ENCODE measurements around the gene RIMBP2. TPM values are rescaled to one million over a fixed set of nuclear protein-coding genes. Genes with fewer than 3 reads are reported as not detected.

Gene RIMBP2
- polyA plus RNA-seq, 1 donor: 46.5 TPM

DNA sequence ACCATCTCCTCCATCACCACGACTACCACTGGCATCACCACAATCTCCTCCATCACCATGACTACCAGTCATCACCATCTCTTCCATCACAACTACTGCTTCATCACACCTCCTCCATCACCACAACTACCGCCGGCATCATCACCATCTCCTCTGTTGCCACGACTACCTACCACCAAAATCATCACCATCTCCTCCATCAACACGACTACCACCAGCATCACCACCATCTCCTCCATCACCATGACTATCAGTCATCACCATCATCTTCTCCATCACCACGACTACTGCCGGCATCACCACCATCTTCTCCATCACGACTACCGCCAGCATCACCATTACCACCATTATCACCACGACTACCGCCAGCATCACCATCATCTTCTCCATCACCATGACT lies 89.5 kb downstream of the RIMBP2 start:
- no peak for DNase-seq

DNA sequence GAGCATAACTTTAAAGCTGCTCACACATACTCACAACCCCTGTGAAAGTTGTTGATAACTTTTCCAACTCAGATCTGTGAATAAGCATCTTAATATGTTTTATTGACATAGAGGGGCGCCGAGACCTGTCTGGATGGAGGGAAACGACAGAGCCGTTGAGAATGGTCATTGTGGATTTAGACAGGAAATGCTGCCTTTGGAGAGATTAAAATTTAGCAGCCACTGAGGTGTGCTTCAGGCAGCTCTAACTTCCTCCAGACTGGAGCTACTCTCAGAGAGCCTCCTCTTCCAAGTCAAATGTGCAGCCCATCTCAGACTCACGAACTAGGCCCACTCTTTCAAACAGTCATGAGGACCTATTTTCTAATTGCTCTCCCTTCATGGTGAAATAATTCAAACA lies 90.9 kb downstream of the RIMBP2 start:
- DNase-seq: no peak

DNA sequence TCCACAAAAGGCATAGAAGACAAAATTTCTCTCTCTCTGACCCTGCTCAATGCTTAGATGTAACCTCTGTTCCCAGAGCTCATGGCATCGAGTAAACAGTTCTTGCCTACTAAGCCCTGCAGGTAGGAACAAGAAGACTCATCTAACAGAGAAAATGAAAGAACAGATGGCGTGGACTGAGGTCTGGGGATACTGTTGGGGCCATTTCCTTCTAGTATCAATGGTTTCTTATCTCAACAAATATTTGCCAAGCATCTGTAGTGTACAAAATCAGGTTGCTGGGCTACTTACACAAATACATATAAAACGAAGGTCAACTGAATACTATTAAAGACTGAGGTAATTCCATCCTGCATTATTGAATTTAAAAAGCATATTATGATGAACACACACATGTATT lies 93.3 kb downstream of the RIMBP2 start:
- no peak for DNase-seq

DNA sequence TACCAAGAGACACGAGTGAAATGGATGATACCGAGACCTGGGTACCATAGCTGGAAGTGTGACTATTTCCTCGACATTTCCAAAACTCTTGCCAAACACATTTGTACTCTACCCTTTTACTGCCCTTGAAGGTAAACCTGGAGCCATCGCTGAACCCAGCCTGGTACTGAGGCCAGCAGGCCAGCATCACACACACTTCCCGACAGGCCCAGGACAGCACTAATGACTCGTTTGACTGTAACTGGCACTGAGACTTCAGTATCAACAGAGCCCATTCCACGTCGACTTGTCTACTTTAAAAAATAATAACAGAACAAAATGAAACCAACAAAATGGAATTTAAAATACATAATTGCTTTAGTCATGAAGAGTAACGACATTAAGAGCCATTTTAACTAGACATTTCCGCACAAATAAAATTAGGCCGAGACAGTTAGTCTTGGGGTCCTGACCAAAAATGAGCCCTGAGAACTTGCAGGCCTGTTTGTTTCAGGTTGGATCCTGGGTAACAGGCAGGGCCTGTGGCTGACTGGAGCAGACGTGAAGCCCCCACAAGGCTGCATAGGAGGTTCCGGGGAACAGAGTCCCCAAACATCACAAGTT lies 94.3 kb downstream of the RIMBP2 start:
- DNase-seq: no peak

DNA sequence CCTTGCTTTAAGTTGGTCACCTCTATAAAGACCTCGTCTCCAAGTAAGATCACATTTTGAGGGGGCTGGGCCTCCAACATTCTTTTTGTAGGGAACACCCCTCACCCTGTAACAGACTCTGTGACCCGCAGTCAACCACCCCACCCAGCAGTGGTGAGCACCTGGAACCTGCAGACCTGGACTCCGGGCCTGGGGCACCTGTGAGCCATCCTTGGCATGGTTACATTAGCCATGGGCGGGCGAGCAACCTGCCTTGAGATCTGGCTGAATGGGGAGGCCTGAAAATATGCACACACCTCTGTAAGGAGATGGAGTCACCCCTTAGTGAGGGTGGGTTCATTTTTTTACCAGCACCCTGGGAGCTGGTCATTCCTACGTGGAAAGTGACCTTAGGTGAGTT lies 95.3 kb downstream of the RIMBP2 start:
- no peak for DNase-seq

DNA sequence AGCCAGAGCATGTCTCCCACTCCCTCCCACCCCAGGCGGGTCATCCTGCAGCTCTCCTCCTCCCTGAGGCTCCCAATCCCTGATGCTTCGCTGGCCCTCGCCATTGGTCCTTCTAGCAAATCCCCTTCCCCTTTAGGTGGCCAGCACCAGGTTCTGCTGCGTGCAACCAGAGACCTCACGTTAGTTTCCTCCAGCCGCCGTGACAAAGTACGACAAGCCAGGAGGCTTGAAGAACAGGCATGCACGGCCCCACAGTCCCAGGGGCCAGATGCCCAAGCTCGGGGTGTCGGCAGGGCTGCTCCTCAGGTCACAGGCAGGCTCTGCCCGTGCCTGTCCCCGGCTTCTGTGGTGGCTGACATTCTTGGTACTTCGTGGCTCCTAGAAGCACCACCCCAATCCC lies 95.8 kb downstream of the RIMBP2 start:
- DNase-seq: no peak

DNA sequence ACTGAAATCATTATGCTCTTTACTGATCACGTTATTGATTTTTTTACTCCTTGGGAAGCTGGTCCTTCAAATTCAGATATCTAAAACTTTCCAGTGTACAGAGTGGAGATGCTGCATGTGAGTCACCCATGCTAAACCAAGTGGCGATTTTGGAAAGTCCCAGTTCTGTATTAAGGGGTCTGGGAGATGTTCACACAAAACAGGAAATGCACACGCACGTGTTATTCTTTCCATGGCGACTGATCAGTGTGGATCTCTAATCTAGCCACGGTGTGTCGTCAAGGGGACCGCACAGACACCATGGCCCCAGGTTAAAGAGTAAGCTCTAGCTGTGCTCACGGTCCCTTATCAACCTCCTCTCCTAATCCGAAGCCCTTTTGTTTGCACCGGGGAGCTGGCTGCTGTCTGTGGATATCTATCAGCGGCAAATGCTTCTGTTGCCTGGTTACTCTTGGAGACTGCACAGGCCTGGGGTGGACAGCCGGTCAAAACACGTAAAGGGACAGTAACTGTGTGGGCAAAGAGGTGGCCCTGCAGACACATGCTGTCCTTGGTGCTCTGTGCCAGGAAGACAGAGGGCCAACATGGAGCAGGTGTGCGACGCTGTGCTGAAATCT lies 96.6 kb downstream of the RIMBP2 start:
- no peak for DNase-seq

DNA sequence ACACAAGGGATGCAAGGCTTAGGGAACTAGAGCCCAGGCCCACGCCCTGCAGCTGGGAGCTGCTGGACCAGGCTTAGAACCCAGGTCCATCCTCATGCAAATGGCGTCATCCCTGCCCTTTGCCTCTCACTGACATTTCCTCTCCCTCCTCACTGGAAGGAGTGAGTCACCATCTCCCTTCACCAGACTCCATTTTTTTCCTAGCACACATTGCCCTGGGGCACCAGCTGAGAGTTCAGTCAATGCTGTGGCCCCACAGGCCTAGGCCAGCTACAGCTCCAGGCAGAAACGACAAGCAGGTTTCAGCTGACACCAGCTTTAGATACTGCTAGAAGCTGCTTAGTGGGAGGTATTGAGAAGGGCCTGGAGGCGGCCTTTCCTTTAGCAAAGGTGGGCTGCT lies 98.9 kb downstream of the RIMBP2 start:
- DNase-seq: no peak

DNA sequence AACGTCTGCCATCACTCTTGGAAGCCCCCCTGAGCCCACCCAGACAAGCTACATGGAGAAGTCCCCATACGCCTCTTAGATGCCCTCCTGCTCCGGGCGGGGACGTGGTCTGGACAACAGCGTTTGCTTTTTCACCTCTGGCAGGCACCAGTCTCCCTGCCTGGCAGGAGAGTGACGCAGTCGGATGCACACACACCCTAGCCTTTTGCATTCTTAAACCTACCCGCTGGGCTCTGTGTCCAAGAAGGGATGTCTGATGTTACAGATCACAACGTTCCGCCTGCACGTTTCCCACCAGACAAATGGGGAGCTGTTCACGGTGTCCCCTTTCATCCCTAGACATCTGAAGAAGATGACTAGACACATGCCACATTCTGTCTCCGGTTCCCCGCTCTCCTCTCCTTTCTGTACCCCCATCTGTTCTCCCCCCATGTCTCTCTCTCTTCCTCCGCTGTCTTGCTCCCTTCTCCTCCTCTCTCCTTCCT lies 100.2 kb downstream of the RIMBP2 start:
- DNase-seq: no peak

DNA sequence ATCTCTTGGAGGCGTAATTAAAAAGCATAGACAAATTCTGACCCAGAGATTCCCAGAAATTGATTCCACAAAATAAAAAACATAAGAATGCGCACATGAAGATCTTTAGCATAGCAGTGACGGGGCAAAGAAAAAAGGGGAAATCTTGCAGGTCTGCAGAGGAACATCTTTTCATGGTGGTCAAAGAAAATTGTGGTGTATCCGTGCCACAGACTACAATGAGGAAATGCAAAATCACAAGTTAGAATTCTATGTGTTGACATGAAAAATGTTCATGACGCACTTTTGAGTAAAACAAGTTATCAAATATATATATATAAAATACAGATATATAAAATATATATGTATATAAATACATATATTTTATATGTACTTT lies 101.6 kb downstream of the RIMBP2 start:
- DNase-seq: no peak

DNA sequence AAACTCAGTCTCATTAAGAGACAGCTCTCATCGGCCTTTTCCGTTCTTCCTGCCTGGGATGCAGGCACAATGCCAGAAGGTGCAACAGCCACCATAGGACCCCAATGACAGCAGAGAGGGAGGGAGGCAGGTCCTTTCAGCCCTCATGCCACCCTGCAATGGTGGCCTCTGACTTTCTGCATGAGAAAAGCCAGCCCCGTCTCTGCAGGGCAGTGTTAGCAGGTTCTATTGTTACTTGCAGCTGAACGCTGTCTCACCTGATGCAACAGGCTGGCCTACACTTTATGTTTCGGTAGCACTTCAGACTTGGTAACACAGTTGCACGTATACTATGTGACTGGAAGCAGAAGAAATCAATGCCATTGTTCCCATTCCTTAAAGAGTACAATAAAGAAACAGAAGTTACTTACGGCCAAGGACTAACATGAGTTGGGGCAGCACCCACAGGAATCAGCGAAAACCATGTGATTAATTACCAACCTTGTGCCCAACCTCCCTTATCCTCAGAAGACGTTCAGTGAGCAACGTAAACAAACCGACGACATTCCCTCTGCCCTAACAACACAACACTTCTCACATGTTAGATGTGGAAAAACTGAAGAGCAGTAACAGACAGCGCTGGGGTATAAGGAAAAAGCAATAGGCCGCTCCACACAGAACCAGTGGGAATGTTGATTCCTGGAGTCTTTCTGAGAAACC lies 102.1 kb downstream of the RIMBP2 start:
- no peak for DNase-seq

DNA sequence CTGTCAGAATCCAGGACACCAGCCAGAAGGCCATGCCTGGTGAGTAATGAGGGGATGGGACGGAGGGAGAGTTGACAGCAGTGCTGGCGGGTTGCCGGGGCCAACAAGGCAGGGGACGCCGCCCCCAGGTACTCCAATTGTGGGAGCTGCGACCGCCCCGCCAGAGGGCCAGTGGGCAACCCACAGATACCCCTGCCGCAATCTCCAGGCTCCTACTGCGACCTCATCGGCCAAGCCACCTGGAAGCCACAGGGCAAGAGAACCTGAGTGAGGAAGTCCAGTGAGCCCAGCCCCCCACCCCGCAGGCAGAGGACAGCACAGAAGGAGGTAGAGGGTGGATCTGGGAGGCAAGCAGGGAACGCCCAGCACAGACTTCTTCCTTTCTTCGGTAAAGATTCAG lies 103.0 kb downstream of the RIMBP2 start:
- DNase-seq: no peak

DNA sequence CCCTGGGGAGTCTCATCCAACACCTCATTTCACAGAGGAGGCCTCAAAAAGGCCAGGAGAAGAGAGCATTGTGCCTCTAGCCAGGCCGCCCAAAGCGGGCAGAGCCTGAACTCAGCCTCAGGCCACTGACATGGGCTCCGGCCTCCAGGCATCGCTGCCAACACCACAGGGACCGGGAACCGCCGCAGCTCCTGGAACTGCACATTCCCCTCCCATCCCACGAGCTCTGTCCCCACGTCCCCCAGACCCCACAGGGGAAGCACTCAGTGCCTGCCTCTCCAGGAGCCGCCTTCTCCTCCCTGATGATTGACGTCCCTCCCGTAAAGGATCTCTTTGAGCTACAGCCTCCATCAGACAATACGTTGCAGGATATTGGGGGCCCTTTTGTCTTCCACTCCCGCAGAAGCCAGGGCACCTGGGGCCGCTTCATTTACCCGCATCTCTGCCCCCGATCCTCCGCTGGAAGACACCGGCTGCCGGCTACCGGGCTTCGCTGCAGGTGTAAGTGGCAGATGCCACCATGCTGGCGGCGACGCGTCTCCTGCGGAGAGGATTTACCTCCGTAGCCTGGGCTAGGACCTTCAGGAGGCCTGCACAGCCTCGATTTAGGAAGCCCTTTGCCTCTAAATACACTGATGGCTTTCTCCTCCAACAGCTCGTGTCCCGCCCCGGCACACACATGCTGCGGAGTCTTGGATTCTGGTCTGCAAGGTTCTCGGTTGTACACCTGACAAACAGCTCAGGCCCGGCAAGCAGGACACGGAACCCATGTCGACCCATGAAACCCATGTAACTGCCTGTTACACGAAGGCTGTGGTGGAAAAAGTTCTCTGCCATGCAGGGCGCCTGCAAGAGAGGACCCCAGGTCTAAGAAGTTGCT lies 104.8 kb downstream of the RIMBP2 start:
- DNase-seq: no peak

DNA sequence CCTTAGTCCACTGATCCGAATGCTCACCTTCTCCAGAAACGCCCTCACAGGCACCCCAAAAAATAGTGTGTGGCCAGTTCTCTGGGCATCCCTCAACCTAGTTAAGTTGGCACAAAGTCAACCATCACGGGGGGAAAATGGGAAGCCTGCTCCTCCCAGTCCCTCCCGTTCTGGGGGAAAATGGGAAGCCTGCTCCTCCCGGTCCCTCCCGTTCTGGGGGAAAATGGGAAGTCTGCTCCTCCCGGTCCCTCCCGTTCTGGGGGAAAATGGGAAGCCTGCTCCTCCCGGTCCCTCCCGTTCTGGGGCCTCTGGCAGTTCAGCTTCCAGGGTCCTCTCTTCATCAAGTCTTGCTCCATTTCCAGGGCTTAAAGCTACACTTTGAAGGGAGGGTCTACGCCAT lies 106.1 kb downstream of the RIMBP2 start:
- DNase-seq: no peak

DNA sequence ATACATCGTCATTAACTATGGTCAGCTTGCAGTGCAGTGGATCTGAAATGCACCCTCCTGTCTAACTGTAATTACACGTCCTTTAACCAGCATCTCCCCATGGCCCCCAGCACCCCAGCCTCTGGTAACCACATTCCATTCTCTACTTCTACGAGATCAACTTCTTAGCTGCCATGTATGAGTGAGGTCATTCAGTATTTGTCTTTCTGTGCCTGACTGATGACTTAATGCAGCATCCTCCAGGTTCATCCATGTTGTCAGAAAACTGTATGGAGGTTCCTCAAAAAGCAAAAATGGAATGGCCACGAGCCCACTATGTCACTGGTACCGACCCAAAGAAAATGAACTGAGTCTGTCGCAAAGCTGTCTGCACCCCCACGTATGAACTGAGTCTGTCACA lies 107.3 kb downstream of the RIMBP2 start:
- no peak for DNase-seq

DNA sequence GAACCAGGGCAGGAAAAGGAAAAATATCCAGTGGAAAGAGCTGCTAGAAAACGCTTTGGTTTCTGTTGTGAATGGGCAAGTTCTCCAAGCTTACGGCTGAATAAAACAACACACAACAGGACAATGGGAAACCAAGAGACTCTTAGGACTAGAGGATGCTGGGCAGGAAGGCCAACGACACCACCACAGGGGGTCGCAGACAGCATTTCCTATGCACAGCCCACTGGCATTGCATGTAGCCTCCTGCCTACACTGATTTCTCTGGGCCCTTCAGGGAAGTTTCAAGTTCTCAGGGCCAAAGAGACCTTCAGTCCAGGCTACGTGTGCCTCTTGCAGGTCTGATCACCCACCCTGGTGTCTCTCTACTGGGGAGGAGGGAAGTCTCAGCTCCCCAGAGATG lies 108.0 kb downstream of the RIMBP2 start:
- DNase-seq: no peak

DNA sequence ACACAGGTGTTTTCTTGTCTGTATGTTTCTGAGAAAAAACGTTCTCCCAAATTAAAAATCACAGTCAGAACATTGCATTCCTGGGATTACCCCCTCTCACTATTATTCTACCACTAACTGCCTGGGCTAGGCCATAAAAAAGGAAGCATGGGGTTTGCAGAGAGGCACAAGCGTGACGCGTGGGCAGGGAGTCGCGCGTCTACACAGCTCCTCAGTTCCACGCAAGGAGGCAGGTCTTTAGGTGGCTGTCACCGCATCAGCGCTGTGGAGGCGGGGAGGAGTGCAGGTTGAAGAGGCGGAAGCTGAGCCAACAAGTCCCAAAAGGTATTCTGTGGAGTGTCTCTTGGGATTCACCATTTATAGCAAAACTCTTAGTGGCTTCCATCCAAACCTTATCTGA lies 109.9 kb downstream of the RIMBP2 start:
- DNase-seq: no peak

DNA sequence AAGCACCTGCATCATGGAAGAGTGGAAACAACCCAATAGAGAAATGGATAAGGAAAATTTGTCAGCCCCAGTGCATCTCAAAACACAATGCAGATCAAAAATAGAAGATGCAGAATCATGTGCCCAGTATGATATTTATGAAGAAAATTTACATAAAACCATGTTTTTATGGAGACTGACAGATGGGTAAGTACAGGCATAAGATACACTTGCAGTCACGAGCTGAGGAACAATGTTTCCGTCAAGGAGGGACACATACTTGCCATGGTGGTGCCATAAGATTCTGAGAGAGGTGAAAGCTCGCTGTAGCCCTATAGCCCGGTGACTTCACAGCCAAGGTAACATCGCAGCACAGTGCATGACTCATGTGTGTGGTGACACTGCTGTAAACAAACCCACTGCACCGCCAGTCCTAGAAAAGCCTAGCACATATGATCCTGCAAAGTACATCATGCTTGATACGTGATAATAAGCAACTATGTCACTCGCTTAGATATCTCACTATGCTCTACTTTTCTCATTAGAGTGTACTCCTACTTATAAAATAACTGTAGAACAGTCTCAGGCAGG lies 112.6 kb downstream of the RIMBP2 start:
- DNase-seq: no peak

DNA sequence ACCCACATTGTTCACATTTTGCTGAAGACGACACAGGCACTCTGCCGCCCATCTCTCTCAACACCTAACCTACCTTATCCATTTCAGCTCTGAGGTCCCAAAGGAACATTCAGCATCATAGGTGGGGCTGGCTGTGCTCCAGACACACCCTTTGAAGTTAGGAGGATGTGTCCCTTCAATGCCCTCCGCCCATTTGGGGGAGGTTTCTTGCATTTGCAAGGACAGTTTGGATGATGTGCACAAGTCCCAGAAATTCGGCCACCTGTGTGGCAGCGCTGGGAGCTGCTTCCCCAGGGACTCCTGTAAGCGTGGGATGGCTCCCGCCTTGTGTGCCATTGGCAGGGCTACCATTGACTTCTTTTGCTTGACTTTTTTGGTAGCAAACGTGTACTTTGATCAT lies 113.8 kb downstream of the RIMBP2 start:
- no peak for DNase-seq

DNA sequence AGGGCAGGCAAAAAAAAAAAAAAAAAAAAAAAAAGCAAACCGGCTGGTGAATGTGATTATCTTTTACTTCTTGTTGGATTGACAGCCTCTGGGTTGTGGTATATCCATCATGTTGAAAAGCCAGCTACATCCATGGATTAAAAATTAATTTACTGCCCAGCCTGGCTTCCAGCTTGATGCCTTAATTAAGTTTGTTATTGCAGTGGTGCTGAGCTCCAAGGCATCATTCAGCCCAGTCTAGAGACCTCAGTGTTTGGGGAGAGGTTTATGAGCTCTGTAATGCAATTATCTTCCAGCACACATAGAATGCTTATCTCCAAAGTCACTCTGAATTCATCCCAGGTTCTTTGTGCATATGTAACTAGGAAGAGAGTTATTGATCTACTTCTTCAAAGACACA lies 114.8 kb downstream of the RIMBP2 start:
- DNase-seq: no peak

DNA sequence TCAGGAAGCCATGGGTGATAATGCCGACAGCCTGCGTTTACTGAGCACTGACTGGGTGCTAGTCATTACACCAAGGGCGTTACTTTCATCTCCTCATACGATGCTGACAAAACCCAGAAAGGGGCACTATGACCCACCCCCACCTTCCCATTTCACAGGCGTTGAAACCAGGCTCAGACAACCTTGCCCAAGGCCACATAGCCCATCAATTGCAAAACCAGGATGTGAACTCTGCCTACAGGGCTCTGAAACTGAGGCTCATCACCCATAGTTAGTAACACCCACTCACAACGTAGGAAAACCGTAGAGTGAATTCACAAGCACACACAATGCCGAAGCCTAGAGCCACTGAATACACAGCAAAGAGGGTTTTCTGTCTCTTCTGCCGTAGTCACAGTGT lies 119.9 kb downstream of the RIMBP2 start:
- no peak for DNase-seq

DNA sequence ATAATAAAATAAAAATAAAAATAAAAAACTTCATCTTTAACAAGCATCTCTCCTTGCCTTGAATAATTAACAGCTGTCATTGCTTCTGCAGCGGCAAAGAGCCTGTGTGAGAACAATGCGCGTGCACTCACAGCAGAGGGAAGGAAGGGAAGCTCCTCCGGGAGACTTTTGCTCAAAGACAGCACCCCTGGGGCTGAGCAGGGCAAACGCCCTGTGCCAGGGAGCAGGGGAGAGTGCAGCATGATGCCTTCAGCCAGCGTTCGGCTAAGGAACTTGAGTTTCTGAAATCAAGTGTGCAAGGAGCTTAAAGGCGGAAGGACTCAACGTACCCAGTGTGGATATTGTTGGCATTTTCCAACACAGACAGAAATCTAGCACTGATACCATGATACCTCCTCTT lies 120.5 kb downstream of the RIMBP2 start:
- no peak for DNase-seq

DNA sequence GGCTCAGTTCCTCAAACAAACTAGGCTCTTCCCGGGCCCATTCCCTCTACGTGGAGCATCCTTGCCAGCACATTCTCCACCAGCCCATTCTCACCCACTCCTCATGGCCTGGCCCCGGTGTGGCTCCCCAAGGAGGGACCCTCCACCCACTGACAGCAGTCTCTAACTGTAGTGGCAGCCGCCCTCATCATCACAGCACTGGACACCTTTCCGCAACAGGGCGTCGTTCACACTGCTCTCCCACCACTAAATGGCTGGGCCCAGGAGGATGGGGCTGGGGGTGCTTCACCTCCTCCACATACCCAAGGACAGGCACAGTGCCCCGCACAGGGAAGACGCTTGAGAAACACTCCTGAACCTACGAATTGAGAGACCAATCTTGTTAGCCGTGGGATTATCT lies 123.0 kb downstream of the RIMBP2 start:
- no peak for DNase-seq
